HG02642 (cell line): ENCODE data around the gene LRMDA.

ENCODE experiments used
- ATAC-seq: cut with Tn5 transposase; IDR thresholded peaks from one replicate; pipeline ENCODE4 v1.9.1; 2021; ENCODE audit warnings: mild to moderate bottlenecking; ENCODE audit not compliant: unreplicated experiment, poor library complexity

The LRMDA gene

GRCh38 chr10:76192151-76192550, 760.7 kb downstream of the LRMDA start:
- ATAC-seq: no peak

DNA sequence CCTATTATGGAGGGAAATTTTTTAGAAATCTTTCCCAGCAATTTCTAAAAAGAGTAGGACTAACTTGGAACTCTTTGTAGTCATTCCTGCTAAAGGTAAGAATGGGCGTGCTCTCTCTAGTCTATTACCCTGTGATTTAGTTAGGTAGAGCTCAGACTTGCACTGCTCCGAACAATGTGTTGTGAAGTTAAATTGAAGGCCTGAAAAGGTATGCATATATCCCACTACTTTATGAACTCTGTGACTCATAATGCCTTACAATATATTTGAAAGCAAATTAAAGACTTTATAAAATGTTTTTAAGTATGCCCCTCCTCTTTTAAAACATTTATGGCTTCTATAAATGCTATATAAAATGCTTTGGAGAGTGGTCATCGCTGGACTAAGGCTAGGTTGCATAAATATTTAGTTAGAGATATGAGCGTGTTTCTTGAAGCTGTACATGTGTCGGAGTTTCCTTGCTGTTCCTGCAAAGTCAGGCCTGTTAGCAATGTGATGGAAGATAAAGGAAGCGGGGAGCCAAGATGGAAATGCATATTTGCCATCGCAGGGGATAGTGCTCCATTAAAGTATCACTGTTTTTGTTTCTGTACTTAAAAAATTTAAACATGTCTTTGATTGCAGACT, 761.4 kb downstream of the LRMDA start:
- ATAC-seq: no peak

- ATAC-seq: no peak
Measured at GRCh38 chr10:76195654-76196390, 764.4 kb downstream of the LRMDA start.

DNA sequence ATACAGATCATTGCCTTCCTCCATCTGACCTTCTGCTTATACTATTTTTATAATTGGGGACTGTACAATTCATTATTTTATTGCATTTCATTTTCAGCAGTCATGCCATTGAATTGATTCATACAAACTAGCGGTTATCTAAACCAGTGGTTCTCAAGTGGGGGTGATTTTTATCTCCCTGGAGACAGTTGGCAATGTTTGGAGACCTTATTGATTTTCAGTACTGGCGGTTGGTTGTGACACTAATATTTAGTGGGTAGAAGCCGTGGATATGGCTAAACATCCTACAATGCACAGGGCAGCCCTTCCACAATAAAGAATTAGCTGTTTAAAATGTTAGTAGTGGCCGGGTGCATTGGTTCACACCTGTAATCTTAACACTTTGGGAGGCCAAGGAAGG, 765.9 kb downstream of the LRMDA start:
- ATAC-seq: no peak

DNA sequence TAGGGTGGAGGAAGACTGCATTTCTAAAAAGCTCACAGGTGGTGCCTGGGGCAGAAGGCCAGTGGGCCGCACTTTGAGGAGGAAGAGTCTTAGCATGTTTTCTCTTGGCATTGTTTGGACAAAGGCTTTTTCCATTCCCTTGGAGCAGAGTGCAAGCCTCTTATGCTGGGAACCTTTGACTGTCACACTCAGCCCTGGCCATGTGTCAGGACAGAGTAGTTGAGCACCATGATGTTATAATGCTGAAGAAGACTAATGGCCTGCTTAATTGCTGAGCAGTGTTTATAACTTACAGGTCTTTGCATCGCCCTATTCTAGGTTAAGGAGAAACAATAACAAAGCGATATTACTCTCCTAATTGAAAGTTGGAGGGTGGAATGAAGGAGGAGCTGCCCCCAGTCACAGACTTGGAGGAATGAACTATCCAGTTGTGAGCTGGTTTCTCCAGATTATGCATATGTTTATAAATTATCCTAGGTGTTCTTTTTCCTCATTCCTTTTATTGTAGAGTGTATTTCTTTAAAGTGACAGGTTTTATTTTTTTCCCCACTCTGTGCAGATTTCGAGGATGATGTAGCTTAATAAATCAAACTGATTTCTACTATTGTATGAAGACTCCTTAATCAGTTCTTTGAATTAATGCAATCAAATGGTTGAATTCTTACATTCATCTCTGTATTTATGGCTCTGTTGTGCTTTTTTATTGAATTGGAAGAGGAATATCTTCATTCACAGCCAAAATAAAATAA, 767.0 kb downstream of the LRMDA start:
- no peak for ATAC-seq

- no peak for ATAC-seq
Measured at GRCh38 chr10:76201962-76202361, 770.5 kb downstream of the LRMDA start.

DNA sequence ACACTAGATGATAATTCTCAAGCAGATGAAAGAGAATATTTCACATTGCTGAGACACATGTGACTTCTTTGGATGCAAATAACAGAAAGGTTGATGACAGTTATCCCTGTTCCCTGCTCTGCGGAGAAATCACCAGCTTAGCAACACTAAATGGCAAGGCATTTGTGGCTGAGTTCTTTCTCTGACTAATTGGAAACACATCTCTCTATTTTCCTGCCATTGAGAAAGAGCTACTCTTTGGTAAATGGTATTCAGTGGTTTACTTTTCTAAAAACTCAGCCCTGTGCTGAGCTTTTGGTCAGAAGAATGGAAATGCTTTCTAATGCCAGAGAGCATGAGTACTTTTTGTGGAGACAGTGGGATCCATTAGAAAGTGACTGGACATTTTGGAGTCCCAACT, 771.4 kb downstream of the LRMDA start:
- no peak for ATAC-seq

DNA sequence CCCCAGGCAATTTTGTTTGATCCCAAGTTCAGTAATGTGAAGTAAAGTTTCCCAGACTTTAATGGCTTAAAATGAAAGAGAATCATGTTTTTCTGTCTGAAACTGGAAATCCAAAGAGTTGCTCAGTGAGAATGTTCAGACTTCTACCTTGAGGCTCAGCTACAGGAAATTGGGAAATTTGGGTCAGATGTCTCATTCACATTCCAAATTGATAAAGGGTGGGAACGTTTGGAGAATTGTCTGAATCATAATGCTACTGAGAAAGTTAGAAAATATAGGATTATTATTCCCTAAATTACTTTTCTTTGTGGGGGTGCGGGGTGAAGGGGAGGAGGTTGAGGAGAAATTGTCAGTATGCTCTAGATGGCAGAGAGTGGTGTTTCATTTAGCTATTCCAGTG, 773.9 kb downstream of the LRMDA start:
- ATAC-seq: no peak

DNA sequence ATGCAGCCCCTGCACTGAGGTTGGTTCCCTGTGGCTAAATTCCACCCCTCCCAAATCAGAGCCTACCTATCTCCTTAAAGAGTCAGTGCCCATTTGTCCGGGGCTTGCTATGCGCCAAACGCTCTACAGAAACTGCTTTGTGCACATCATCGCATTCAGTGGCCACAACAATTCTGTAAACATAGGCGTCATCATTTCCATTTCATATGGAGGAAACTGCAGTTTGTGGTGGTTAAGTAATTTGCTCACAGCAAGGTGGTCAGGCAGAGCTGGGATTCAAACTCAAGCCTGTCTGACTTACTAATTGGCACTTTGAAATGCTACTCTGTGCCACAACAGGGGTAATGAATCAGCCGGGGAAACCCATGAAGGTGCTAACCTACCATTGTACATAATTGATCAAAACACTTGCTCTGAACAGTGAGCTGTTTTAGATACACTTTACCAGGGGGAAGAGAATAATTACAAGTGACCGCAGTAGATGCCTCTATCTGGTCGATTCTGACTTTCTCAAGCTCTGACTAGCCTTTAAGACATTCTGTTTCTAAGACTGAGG, 775.5 kb downstream of the LRMDA start:
- ATAC-seq: no peak

DNA sequence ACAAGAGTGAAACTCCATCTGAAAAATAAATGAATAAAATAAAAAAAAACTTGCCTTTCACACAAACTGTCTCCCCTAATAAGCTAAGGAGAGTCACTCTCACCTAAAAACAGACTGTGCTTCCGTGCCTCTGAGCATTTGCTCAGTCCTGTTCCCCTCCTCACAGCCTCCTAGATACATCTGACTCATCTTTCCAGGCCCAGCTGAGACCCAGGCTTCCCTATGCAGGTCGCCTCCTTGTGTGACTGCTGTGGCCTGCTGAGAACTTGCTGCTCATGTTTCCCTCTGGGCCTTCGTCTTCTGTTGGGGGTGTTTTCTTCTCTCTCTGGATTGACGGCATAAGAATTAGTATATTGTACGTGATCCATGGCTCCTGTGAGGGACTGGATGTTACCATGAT, 777.7 kb downstream of the LRMDA start:
- ATAC-seq: no peak

- ATAC-seq: no peak
Measured at GRCh38 chr10:76210211-76210610, 778.8 kb downstream of the LRMDA start.

DNA sequence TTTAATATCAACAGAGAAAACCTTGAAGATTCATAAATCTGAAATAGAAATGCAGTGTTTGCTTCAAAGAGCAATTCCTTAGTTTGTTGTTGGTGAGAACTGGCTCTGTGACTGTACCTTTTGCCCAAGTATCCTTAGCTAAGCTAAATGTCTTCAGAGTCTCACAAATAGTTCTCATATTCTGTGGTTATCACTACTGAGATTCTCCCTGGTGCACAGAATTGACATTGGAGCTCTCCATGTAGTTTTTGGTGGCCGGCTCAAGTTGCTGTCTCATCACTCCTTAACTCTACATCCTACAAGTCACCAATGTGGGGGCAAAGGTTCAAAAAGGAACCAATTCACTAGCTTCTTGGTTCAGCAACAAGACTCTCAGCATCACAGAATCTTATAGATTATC, 780.3 kb downstream of the LRMDA start:
- ATAC-seq: no peak

- no peak for ATAC-seq
Measured at GRCh38 chr10:76213876-76214275, 782.5 kb downstream of the LRMDA start.

DNA sequence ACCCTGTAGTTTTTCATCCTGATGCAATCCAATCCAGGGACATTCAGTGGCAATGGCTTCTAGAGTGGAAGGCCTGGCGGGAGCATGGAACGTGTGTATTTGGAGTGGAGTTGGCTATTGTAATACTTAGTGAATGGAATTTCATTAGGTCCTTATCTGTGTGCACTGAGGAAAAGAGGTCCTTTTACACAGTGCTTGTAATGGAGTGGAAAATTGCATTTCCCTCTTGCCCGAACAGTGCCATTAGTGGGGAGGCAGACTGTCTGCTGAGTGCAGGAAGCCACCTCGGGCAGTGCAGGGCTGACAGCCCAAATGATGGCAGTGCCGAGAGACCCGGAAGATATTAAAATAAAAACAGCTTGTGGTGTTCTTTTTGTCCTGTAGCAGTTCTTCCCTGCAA, 786.6 kb downstream of the LRMDA start:
- ATAC-seq: no peak

DNA sequence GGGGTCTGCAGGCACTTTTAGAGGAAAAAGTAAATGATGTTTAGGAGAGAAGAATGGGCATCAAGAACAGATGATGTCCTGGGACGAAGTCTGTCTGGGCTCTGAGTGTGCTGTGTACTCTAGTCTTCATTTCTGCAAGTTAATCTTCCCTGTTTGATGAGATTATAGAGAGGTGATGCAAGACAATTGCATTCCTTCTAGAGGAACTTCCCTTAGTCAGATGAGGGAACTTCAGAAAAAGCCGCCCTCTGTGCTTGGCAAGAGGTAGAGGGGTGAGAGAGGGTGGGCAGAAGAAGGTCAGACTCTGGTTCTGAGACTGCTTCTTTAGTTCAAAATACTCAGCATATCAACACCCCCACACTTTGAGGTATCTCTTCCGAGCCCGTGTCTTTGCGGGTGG, 797.9 kb downstream of the LRMDA start:
- no peak for ATAC-seq

DNA sequence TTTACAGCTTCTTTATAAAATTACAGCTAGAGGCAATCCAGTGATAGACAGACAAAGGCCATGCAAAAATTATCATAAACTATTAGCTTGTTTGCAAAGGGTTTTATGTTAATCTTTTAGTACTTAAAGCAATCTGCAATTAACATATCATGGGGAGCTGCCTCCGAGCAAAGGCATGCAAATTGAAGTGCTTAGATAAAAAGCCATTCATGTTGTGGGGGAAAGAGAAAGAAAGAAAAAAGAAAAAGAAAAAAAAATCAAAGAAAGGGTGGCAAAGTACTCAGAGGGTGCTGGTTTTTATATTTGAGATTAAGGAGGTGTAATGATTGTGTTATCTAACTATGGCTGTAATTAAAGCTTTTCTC, 799.5 kb downstream of the LRMDA start:
- ATAC-seq: no peak

- no peak for ATAC-seq
Measured at GRCh38 chr10:76231286-76231934, 800.0 kb downstream of the LRMDA start.

DNA sequence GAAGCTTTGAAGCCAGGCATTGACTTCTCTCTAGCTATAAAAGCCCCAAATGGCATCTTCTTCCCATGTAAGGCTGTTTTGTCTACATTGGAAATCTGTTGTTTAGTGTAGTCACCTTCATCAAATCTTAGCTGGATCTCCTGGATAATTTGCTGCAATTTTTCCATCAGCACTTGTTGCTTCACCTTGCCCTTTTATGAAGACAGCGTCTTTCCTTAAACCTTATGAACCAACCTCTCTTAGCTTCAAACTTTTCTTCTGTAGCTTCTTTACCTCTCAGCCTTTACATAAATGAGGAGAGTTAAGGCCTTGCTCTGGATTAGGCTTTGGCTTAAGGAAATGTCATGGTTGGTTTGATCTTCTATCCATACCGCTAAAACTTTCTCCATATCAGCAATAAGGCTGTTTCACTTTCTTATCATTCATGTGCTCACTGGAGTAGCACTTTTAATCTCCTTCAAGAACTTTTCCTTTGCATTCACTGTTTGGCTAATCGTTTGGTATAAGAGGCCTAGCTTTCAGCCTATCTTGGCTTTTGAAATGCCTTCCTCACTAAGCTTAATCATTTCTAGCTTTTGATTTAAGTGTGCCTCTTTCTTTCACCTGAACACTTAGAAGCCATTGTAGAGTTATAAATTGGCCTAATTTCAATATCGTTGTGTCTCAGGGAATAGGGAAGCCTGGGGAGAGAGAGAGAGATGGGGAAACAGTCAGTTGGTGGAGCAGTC, 803.2 kb downstream of the LRMDA start:
- no peak for ATAC-seq

- ATAC-seq: no peak
Measured at GRCh38 chr10:76236356-76236755, 804.9 kb downstream of the LRMDA start.

DNA sequence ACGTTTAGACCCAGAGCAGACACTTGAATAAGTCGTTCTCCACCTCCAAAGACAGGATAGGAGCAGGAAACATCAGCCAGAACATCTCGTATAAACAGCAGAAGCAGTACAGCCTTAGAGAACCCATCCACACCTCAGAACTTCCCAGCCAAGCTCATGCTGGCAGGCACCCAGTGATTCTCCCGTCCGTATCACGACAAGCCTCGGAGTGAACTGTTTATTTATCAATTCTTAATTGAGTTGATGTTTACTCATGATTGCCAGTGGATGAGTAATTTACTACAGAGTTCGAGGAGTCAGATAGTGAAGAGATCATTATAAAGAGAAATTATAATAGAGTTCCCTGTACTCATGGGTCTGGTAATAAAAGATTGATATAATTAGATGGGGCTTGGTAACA, 811.5 kb downstream of the LRMDA start:
- no peak for ATAC-seq
